ENCODE results near the gene DDN.

- TF ChIP-seq POLR2A (IDR thresholded peaks at IDR 0.05) (no peak), CTCF (IDR thresholded peaks at IDR 0.05) (peak in 5 of 6 experiments; percentile 14 to 40 (median 28))
These were observed 15.4 kb upstream of the DDN start for GRCh38 chr12:49014547-49014946.
